NCI-H345 (cell line): ENCODE data around the gene PEX12.
"Not testable (repeated sequence)": the region's sequence is repeated elsewhere in the genome, so short reads cannot be mapped to it uniquely, and the experiment has no call there.

Source experiments
- DNase-seq: peaks from one replicate; lab custom pipeline; 2025; lab: John Stamatoyannopoulos, UW

Gene PEX12

DNA sequence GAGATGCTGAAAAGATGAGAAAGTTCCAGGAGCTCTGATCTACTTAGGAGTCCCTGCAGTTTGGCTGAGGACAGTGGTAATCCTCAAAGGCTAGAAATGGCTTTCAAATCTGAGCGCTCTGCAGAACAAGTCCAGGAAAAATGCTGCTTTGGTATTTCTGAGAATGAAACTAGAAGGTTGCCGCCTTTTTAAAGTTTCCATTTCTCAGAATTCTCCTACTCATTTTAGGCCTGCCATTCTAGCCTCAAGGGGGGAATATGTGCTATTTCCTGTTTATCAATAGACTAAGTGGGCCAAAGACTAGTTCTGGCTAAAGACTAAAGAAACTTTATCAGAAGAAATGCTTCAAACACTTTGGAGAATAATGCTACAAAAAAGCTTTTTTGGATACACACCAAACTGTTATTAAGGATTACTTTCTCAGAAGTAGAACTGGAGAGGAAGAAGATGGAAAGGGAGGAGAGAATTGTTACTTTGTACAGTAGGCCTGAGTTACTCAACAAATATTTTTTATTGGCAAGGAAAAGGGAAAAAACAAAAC is 40.7 kb downstream of the PEX12 start, which contains the start of gene SLFN12L:
SLFN12L (minus strand) TSS at position 78 of the 541 bp plus-strand sequence. CDS start 15,314 bp downstream, outside the sequence.
- DNase-seq = no peak

- no peak for DNase-seq
Measured at GRCh38 chr17:35536664-35537171, 41.7 kb downstream of the PEX12 start.

DNA sequence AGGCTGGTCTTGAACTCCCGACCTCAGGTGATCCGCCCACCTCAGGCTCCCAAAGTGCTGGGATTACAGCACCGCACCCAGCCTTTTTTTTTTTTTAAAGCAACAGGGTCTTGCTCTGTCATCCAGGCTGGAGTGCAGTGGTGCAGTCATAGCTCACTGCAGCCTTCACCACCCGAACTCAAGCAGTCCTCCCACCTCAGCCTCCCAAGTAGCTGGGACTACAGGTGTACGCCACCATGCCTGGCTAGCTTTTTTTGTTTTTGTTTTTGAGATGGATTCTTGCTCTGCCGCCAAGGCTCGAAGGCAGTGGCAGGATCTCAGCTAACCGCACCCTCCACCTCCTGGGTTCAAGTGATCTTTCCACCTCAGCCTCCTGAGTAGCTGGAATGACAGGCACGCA is 43.0 kb downstream of the PEX12 start:
- DNase-seq = not testable (repeated sequence)

GRCh38 chr17:35534576-35535093 is 43.7 kb downstream of the PEX12 start:
- DNase-seq = no peak

- no peak for DNase-seq
Measured at GRCh38 chr17:35531160-35531559, 47.2 kb downstream of the PEX12 start.

GRCh38 chr17:35529866-35530265 is 48.5 kb downstream of the PEX12 start:
- no peak for DNase-seq

DNA sequence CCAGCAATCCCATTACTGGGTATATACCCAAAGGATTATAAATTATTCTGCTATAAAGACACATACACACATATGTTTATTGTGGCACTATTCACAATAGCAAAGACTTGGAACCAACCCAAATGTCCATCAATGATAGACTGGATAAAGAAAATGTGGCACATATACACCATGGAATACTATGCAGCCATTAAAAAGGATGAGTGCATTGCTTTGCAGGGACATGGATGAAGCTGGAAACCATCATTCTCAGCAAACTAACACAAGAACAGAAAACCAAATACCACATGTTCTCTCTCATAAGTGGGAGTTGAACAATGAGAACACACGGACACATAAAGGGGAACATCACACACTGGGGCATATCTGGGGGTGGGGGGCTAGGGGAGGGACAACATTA is 49.0 kb downstream of the PEX12 start:
- DNase-seq = not testable (repeated sequence)
